ENCODE data around the gene TAS2R31.
"Not testable (repeated sequence)": the region's sequence is repeated elsewhere in the genome, so short reads cannot be mapped to it uniquely, and the experiment has no call there.

The TAS2R31 gene

DNA sequence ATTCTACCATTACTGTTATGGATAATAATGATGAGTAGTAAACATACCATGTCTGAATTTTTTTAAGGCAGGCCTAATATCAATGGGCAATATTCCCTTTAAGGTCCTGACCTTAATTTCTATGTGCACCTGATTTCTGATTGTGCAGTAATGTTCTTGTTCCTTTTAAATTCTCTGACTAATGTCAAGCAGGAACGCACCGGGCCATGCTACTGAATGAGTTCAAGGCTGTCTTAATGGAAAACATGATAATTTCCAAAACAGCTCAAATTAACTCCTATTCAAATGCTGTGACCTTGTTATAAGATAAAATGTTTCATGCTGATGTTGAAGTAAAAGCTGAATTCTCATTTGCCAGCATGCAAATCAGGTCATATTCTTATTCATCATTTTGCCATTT lies 24.1 kb upstream of the TAS2R31 start:
- Histone ChIP-seq H3K9me3 (ENCODE audit: control insufficient read depth in 2 of 2, low read length in 2 of 2) (peaks cover 0 to 3% of the 10 kb centered on the region in 2 donors), H3K4me1 (ENCODE audit: control insufficient read depth in 2 of 2, insufficient read depth in 2 of 2, low read length in 2 of 2) (no peaks in the 10 kb centered on the region), H3K27me3 (ENCODE audit: control insufficient read depth in 2 of 2, insufficient read depth in 2 of 2, low read length in 2 of 2) (no peaks in the 10 kb centered on the region), H3K36me3 (ENCODE audit: control insufficient read depth in 2 of 2, insufficient read depth in 2 of 2, low read length in 2 of 2) (no peaks in the 10 kb centered on the region), H3K4me3 (ENCODE audit: low read length in 2 of 2) (no peak overlapping the region), H3K9ac (ENCODE audit: low read depth in 1 of 2, low read length in 2 of 2) (no peak overlapping the region), H3K27ac (ENCODE audit: low read depth in 2 of 2, low read length in 2 of 2) (no peak overlapping the region)

DNA sequence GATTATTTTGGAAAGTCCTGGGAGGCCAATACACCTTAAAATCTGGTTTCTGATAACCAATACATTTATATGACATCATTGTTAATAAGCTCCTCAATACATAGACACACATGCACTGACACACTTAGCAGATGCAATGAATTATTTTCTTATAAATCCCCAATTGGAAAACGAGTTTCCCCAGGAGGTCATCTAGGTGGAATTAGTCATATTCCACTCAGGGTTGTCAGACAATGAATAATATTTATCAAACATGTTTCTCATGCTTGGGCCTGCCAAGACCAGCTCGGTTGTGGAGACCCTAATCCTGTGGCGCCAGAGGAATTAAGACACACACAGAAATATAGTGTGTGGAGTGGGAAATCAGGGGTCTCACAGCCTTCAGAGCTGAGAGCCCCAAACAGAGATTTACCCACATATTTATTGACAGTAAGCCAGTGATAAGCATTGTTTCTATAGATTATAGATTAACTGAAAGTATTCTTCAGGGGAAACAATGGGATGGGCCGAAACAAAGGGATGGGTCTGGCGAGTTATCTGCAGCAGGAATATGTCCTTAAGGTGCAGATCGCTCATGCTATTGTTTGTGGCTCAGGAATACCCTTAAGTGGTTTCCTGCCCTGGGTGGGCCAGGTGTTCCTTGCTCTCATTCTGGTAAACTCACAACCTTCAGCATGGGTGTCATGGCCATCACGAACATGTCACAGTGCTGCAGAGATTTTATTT lies 18.8 kb upstream of the TAS2R31 start:
- not testable (repeated sequence) for H3K4me3 ChIP-seq (ENCODE audit: low read length in 2 of 2); H3K27me3 ChIP-seq (ENCODE audit: control insufficient read depth in 2 of 2, insufficient read depth in 2 of 2, low read length in 2 of 2); H3K27ac ChIP-seq (ENCODE audit: low read depth in 2 of 2, low read length in 2 of 2); H3K9me3 ChIP-seq (ENCODE audit: control insufficient read depth in 2 of 2, low read length in 2 of 2); H3K4me1 ChIP-seq (ENCODE audit: control insufficient read depth in 2 of 2, insufficient read depth in 2 of 2, low read length in 2 of 2); H3K36me3 ChIP-seq (ENCODE audit: control insufficient read depth in 2 of 2, insufficient read depth in 2 of 2, low read length in 2 of 2); H3K9ac ChIP-seq (ENCODE audit: low read depth in 1 of 2, low read length in 2 of 2)

DNA sequence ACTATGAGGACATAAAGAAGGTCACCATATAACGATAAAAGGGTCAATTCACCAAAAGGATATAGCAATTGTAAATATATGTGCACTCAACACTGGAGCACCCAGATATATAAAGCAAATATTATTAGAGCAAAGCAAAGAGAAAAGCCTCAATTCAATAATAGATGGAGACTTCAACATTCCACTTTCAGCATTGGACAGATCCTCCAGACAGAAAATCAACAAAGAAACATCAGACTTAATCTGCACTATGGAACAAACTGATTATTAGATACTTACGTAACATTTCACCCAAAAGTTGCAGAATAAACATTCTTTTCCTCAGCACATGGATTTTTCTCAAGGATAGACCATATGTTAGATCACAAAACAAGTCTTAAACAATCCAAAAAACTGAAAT lies 10.2 kb upstream of the TAS2R31 start:
- H3K4me1 ChIP-seq (ENCODE audit: control insufficient read depth in 2 of 2, insufficient read depth in 2 of 2, low read length in 2 of 2), result not testable (repeated sequence)

DNA sequence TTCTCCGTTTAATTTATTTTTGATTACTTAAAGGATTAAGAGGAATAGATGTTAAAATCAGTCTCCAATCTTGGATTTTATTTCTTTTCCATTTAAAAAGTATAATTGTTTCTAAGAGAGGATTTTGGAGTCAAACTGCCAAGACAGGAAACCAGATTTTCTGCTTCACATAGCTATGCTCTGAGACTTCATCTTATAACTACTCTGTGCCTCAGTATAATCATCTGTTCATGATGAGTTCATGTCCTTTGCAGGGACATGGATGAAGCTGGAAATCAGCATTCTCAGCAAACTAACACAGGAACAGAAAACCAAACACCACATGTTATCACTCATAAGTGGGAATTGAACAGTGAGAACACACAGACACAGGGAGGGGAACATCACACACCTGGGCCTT lies 9.0 kb upstream of the TAS2R31 start:
- no peaks in the 10 kb centered on the region for H3K4me1 ChIP-seq (ENCODE audit: control insufficient read depth in 2 of 2, insufficient read depth in 2 of 2, low read length in 2 of 2)
- no peaks in the 10 kb centered on the region for H3K9me3 ChIP-seq (ENCODE audit: control insufficient read depth in 2 of 2, low read length in 2 of 2)
- no peaks in the 10 kb centered on the region for H3K27me3 ChIP-seq (ENCODE audit: control insufficient read depth in 2 of 2, insufficient read depth in 2 of 2, low read length in 2 of 2)
- no peak overlapping the region for H3K4me3 ChIP-seq (ENCODE audit: low read length in 2 of 2)
- H3K36me3 ChIP-seq (ENCODE audit: control insufficient read depth in 2 of 2, insufficient read depth in 2 of 2, low read length in 2 of 2), result no peaks in the 10 kb centered on the region
- H3K9ac ChIP-seq (ENCODE audit: low read depth in 1 of 2, low read length in 2 of 2), result no peak overlapping the region
- no peak overlapping the region for H3K27ac ChIP-seq (ENCODE audit: low read depth in 2 of 2, low read length in 2 of 2)

More for the DNA sequence above, 10.2 kb upstream of the TAS2R31 start:
- H3K36me3 ChIP-seq (ENCODE audit: control insufficient read depth in 2 of 2, insufficient read depth in 2 of 2, low read length in 2 of 2); H3K4me3 ChIP-seq (ENCODE audit: low read length in 2 of 2); H3K27me3 ChIP-seq (ENCODE audit: control insufficient read depth in 2 of 2, insufficient read depth in 2 of 2, low read length in 2 of 2); H3K9me3 ChIP-seq (ENCODE audit: control insufficient read depth in 2 of 2, low read length in 2 of 2); H3K9ac ChIP-seq (ENCODE audit: low read depth in 1 of 2, low read length in 2 of 2); H3K27ac ChIP-seq (ENCODE audit: low read depth in 2 of 2, low read length in 2 of 2): not testable (repeated sequence)

DNA sequence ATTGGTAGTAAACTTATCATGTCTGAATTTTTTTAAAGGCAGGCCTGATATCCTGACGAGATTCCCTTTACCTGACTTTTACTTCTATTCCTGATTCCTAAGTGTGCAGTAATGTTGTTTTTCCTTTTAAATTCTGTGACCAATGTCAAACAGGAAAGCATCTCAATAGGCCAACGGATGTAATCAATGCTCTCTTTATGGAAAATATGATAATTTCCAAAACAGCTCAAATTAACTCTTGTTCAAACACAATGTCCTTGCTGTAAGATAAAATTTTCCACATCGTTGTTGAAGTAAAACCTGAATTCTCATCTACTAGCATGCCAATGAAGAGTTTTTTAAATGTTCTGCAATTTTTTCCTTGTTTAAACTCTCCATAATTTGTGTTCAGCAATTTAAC lies 8.0 kb upstream of the TAS2R31 start:
- Histone ChIP-seq H3K4me3 (ENCODE audit: low read length in 2 of 2) (no peak overlapping the region), H3K27ac (ENCODE audit: low read depth in 2 of 2, low read length in 2 of 2) (no peak overlapping the region), H3K36me3 (ENCODE audit: control insufficient read depth in 2 of 2, insufficient read depth in 2 of 2, low read length in 2 of 2) (no peaks in the 10 kb centered on the region), H3K27me3 (ENCODE audit: control insufficient read depth in 2 of 2, insufficient read depth in 2 of 2, low read length in 2 of 2) (no peaks in the 10 kb centered on the region), H3K9me3 (ENCODE audit: control insufficient read depth in 2 of 2, low read length in 2 of 2) (no peaks in the 10 kb centered on the region), H3K4me1 (ENCODE audit: control insufficient read depth in 2 of 2, insufficient read depth in 2 of 2, low read length in 2 of 2) (no peaks in the 10 kb centered on the region), H3K9ac (ENCODE audit: low read depth in 1 of 2, low read length in 2 of 2) (no peak overlapping the region)

DNA sequence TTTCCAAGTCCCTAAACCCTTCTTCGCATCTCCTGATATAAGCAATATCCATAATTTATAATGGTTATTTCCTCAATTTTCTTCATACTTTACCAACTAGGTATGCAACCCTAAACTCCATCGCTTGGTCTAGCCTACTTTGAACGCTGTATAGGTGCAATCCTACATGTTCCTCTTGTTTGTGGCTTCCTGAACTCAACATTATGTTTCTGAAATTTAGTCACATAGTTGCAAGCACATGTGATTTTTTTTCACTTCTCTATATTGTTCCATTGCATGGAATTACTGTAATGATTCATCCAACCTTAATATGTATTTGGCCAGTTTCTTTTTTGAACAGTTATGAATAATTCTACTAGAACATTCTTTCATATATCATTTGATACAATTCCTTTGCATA lies 2.8 kb upstream of the TAS2R31 start:
- H3K36me3 ChIP-seq (ENCODE audit: control insufficient read depth in 2 of 2, insufficient read depth in 2 of 2, low read length in 2 of 2); H3K4me1 ChIP-seq (ENCODE audit: control insufficient read depth in 2 of 2, insufficient read depth in 2 of 2, low read length in 2 of 2); H3K9ac ChIP-seq (ENCODE audit: low read depth in 1 of 2, low read length in 2 of 2); H3K27me3 ChIP-seq (ENCODE audit: control insufficient read depth in 2 of 2, insufficient read depth in 2 of 2, low read length in 2 of 2); H3K9me3 ChIP-seq (ENCODE audit: control insufficient read depth in 2 of 2, low read length in 2 of 2); H3K27ac ChIP-seq (ENCODE audit: low read depth in 2 of 2, low read length in 2 of 2); H3K4me3 ChIP-seq (ENCODE audit: low read length in 2 of 2): not testable (repeated sequence)

DNA sequence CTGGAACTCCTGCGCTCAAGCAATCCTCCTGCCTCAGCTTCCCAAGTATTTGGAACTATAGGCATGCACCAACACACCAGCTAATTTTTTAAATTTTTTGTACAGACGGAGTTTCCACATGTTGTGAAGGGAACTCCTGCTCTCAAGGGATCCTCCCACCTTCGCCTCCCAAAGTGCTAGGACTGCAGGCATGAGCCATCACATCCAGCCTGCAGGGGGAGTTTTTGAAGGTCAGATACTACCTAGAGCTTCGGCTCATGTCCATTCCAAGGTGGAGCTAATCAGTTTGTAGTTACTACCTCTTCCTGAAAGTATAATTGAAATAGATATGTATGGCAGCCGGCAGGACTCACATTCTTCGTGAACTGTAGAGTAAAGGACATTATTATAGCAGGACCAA lies 5.1 kb downstream of the TAS2R31 start:
- Histone ChIP-seq H3K27ac (ENCODE audit: low read depth in 2 of 2, low read length in 2 of 2) (no peak overlapping the region), H3K9ac (ENCODE audit: low read depth in 1 of 2, low read length in 2 of 2) (no peak overlapping the region), H3K4me1 (ENCODE audit: control insufficient read depth in 2 of 2, insufficient read depth in 2 of 2, low read length in 2 of 2) (no peaks in the 10 kb centered on the region), H3K4me3 (ENCODE audit: low read length in 2 of 2) (no peak overlapping the region), H3K27me3 (ENCODE audit: control insufficient read depth in 2 of 2, insufficient read depth in 2 of 2, low read length in 2 of 2) (no peaks in the 10 kb centered on the region), H3K36me3 (ENCODE audit: control insufficient read depth in 2 of 2, insufficient read depth in 2 of 2, low read length in 2 of 2) (peaks cover 0 to 9% of the 10 kb centered on the region in 2 donors), H3K9me3 (ENCODE audit: control insufficient read depth in 2 of 2, low read length in 2 of 2) (no peaks in the 10 kb centered on the region)

DNA sequence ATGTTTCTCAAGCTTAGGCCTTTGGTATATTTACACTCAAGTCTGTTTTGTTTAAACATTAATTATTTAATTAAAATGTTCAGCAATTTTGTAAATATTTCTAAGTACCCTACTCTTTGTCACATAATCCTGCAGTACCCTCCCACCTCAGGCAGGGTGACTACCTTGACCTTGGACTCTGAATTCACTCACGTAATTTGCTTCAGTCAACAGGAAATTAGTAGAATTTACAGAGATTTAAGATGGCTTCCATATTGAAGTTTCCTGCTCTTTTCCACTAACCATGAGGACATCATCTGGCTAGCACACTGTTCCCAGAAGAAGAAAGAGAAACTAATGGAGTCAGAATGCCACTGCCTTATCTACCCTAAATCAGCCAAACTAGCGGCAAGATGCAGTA lies 7.8 kb downstream of the TAS2R31 start:
- Histone ChIP-seq H3K4me1 (ENCODE audit: control insufficient read depth in 2 of 2, insufficient read depth in 2 of 2, low read length in 2 of 2) (no peaks in the 10 kb centered on the region), H3K9ac (ENCODE audit: low read depth in 1 of 2, low read length in 2 of 2) (no peak overlapping the region), H3K36me3 (ENCODE audit: control insufficient read depth in 2 of 2, insufficient read depth in 2 of 2, low read length in 2 of 2) (peaks cover 0 to 9% of the 10 kb centered on the region in 2 donors), H3K27ac (ENCODE audit: low read depth in 2 of 2, low read length in 2 of 2) (no peak overlapping the region), H3K27me3 (ENCODE audit: control insufficient read depth in 2 of 2, insufficient read depth in 2 of 2, low read length in 2 of 2) (no peaks in the 10 kb centered on the region), H3K9me3 (ENCODE audit: control insufficient read depth in 2 of 2, low read length in 2 of 2) (no peaks in the 10 kb centered on the region), H3K4me3 (ENCODE audit: low read length in 2 of 2) (no peak overlapping the region)

DNA sequence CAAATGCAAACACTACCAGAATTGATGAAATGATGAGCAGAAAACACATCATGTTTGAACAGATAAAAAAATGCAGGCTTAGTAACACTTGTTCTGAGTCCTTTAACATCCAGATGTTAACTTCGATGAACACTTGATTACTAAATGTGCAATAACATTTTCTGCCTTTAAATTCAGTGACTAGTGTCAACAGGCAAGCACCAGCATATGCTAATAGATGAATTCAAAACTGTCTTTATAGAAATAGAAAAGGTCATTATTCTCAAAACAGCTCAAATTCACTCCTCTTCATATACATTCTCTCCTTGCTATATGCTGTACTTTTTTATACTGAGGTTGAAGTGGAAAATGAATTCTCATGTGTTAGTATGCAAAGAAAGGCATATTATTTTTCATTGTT lies 8.7 kb downstream of the TAS2R31 start, which contains the start of gene TAS2R19:
TAS2R19 (minus strand) TSS at position 101 of the 400 bp plus-strand sequence; CDS start at position 52, 49 bp downstream.
- H3K9ac ChIP-seq (ENCODE audit: low read depth in 1 of 2, low read length in 2 of 2), result no peak within 1 kb of the TSS
- peaks cover 0 to 2% of the 10 kb centered on the region in 2 donors for H3K36me3 ChIP-seq (ENCODE audit: control insufficient read depth in 2 of 2, insufficient read depth in 2 of 2, low read length in 2 of 2)
- H3K27ac ChIP-seq (ENCODE audit: low read depth in 2 of 2, low read length in 2 of 2), result no peak within 1 kb of the TSS
- H3K27me3 ChIP-seq (ENCODE audit: control insufficient read depth in 2 of 2, insufficient read depth in 2 of 2, low read length in 2 of 2), result no peaks in the 10 kb centered on the region
- H3K4me1 ChIP-seq (ENCODE audit: control insufficient read depth in 2 of 2, insufficient read depth in 2 of 2, low read length in 2 of 2), result no peaks in the 10 kb centered on the region
- H3K4me3 ChIP-seq (ENCODE audit: low read length in 2 of 2), result no peak within 1 kb of the TSS
- no peaks in the 10 kb centered on the region for H3K9me3 ChIP-seq (ENCODE audit: control insufficient read depth in 2 of 2, low read length in 2 of 2)

DNA sequence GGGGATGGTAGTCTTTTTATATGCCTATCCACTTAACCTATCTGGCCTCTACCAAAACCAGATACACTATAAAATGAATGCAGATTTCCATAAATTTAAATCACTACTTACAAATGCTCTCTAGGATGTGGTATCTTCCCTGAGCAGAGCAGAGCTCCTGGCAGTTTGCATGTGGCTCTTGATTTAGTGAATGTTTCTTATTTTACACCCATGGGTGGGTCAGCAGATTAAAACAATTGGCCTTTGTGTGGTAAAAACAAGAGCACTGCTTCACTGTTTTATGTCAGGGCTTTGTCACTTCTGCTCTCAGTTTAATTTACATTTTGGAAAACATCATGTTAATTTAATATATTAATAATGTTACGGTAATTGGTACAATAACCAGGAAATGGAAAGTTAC lies 14.3 kb downstream of the TAS2R31 start:
- H3K9me3 ChIP-seq (ENCODE audit: control insufficient read depth in 2 of 2, low read length in 2 of 2), result no peaks in the 10 kb centered on the region

More for the DNA sequence above, 14.3 kb downstream of the TAS2R31 start:
- H3K9ac ChIP-seq (ENCODE audit: low read depth in 1 of 2, low read length in 2 of 2), result no peak overlapping the region
- no peak overlapping the region for H3K4me3 ChIP-seq (ENCODE audit: low read length in 2 of 2)
- peaks cover 11 to 12% of the 10 kb centered on the region in 2 donors for H3K4me1 ChIP-seq (ENCODE audit: control insufficient read depth in 2 of 2, insufficient read depth in 2 of 2, low read length in 2 of 2)
- H3K36me3 ChIP-seq (ENCODE audit: control insufficient read depth in 2 of 2, insufficient read depth in 2 of 2, low read length in 2 of 2), result no peaks in the 10 kb centered on the region
- peak overlapping the region; percentile 56 to 77 for H3K27ac ChIP-seq (ENCODE audit: low read depth in 2 of 2, low read length in 2 of 2)
- no peaks in the 10 kb centered on the region for H3K27me3 ChIP-seq (ENCODE audit: control insufficient read depth in 2 of 2, insufficient read depth in 2 of 2, low read length in 2 of 2)
